B cell (primary cell): Measurements from ENCODE around the gene ATXN7L3B. TPM values are rescaled to one million over a fixed set of nuclear protein-coding genes. Genes with fewer than 3 reads are reported as not detected.

Source experiments
- ATAC-seq: fragments of 200-7000 bp; cut with Tn5 transposase; one replicate; pipeline ENCODE4 v1.10.0; 2021; ENCODE audit warnings: low read depth, mild to moderate bottlenecking, moderate number of reproducible peaks, moderate library complexity
- CTCF ChIA-PET: fragments of 350-600 bp; sonication (Branson Sonifier 250); formaldehyde crosslinking; loops from one replicate; lab custom pipeline; 2021; ENCODE audit warnings: antibody characterized with exemption, inconsistent platforms; lab: Charles Lee
- POLR2A ChIA-PET: fragments of 350-600 bp; sonication (Branson Sonifier 250); formaldehyde crosslinking; loops from one replicate; lab custom pipeline; 2021; ENCODE audit warnings: antibody characterized with exemption; lab: Charles Lee
- DNase-seq: peaks from one replicate; pipeline ENCODE4 v3.0.0; 2013
- H2AFZ ChIP-seq: 2 replicates; pipeline ENCODE4 v1.6.1; 2012; ENCODE audit warnings: mild to moderate bottlenecking, low read depth, low read length; ENCODE audit not compliant: insufficient read depth, poor library complexity, severe bottlenecking
- H3K27ac ChIP-seq, 2 donors: 1 replicate in 1 of 2; 2 replicates in 1 of 2; pipeline ENCODE4 v1.5.1; 2012 to 2013; ENCODE audit warnings: low read length in 2 of 2, mild to moderate bottlenecking in 2 of 2, moderate library complexity in 1 of 2
- H3K27me3 ChIP-seq, 4 experiments: fragments of 200-600 bp in 1 of 4; sonication (generic) in 1 of 4; replicated peaks in 1 of 4; 1 replicate in 2 of 4; 2 replicates in 2 of 4; pipeline versions ENCODE4 v1.6.1 to v1.7.0; 2013 to 2016; ENCODE audit warnings: low read length in 3 of 4, mild to moderate bottlenecking in 2 of 4, mixed read lengths in 1 of 4, moderate library complexity in 1 of 4; ENCODE audit not compliant: insufficient read depth in 4 of 4, control insufficient read depth in 3 of 4; ENCODE audit errors: control extremely low read depth in 1 of 4
- H3K36me3 ChIP-seq, 2 experiments: replicated peaks in 1 of 2; 1 replicate in 1 of 2; 2 replicates in 1 of 2; pipeline versions ENCODE4 v1.6.1 to v1.7.1; 2013; ENCODE audit warnings: low read length in 1 of 2; ENCODE audit not compliant: insufficient read depth in 2 of 2, control insufficient read depth in 1 of 2; ENCODE audit errors: control extremely low read depth in 1 of 2, extremely low read depth in 1 of 2
- H3K4me1 ChIP-seq, 2 donors: fragments of 200-600 bp in 1 of 2; sonication (generic) in 1 of 2; 1 replicate in 1 of 2; 2 replicates in 1 of 2; pipeline versions ENCODE4 v1.5.1 to v1.6.1; 2013 to 2017; ENCODE audit warnings: low read length in 2 of 2; ENCODE audit not compliant: control insufficient read depth in 2 of 2, insufficient read depth in 2 of 2
- H3K4me2 ChIP-seq: replicated peaks from 2 replicates; pipeline ENCODE3; 2012; ENCODE audit warnings: mild to moderate bottlenecking, low read depth, low read length; ENCODE audit not compliant: poor library complexity, severe bottlenecking
- H3K4me3 ChIP-seq, 5 experiments: fragments of 200-600 bp in 1 of 5; sonication (generic) in 1 of 5; 1 replicate in 3 of 5; 2 replicates in 2 of 5; pipeline versions ENCODE4 v1.5.1 to v1.7.0; 2011 to 2016; ENCODE audit warnings: low read length in 4 of 5, mild to moderate bottlenecking in 4 of 5, low read depth in 2 of 5, control low read depth in 1 of 5, moderate library complexity in 1 of 5; ENCODE audit not compliant: insufficient read depth in 1 of 5; ENCODE audit errors: control extremely low read depth in 1 of 5, extremely low read depth in 1 of 5
- H3K79me2 ChIP-seq: fragments of 200-600 bp; sonication (generic); one replicate; pipeline ENCODE4 v1.6.0; 2016; ENCODE audit warnings: low read length; ENCODE audit not compliant: control insufficient read depth, insufficient read depth
- H3K9ac ChIP-seq: fragments of 200-600 bp; sonication (generic); 2 replicates; pipeline ENCODE4 v1.6.1; 2017; ENCODE audit warnings: mild to moderate bottlenecking, low read length, moderate library complexity
- H3K9me3 ChIP-seq, 3 donors: one replicate each; pipeline versions ENCODE4 v1.6.1 to v1.7.1; 2013; ENCODE audit warnings: low read length in 2 of 3; ENCODE audit not compliant: control insufficient read depth in 2 of 3, insufficient read depth in 1 of 3; ENCODE audit errors: control extremely low read depth in 1 of 3
- H4K20me1 ChIP-seq: 2 replicates; pipeline ENCODE4 v1.6.0; 2012; ENCODE audit warnings: mild to moderate bottlenecking, low read length; ENCODE audit not compliant: insufficient read depth, control insufficient read depth, poor library complexity, severe bottlenecking
- H3K27ac Mint-ChIP-seq: one replicate; pipeline ENCODE4 v1.8.0; 2021; ENCODE audit warnings: mixed read lengths
- H3K27me3 Mint-ChIP-seq: one replicate; pipeline ENCODE4 v1.8.0; 2021; ENCODE audit warnings: mixed read lengths
- H3K4me1 Mint-ChIP-seq: one replicate; pipeline ENCODE4 v1.8.0; 2021; ENCODE audit warnings: mixed read lengths
- H3K4me3 Mint-ChIP-seq: one replicate; pipeline ENCODE4 v1.8.0; 2021; ENCODE audit warnings: mixed read lengths
- H3K9me3 Mint-ChIP-seq: one replicate; pipeline ENCODE4 v1.8.0; 2022; ENCODE audit warnings: mixed read lengths; ENCODE audit not compliant: insufficient read depth
- EZH2 ChIP-seq: IDR thresholded peaks from 2 replicates; pipeline ENCODE4 v1.6.1; 2012; ENCODE audit warnings: borderline replicate concordance, low read depth, mild to moderate bottlenecking, moderate library complexity, low read length; ENCODE audit not compliant: insufficient read depth, poor library complexity, severe bottlenecking
- WGBS: methylation state at CpG from one replicate; pipeline ENCODE4 v1.1.5; 2013; ENCODE audit warnings: missing lambda C conversion rate; ENCODE audit not compliant: insufficient coverage; 5-methylcytosine and 5-hydroxymethylcytosine counted together
- intact Hi-C: fragments of 100-400 bp; cut with micrococcal nuclease; formaldehyde crosslinking; loops from one replicate; pipeline ENCODE4 v1.10.0; 2022
- polyA plus RNA-seq: library from polyadenylated mRNA; depleted of rRNA; stranded (reverse); fragments of >200 nt; gene quantifications from 2 replicates; pipeline ENCODE4 v1.2.3, GENCODE V29; 2012
- total RNA-seq, 2 donors: library from RNA; stranded (reverse); fragments of 120-200 nt in 1 of 2; gene quantifications; 1 replicate in 1 of 2; 2 replicates in 1 of 2; pipeline versions ENCODE4 v1.2.3 to v1.2.4, GENCODE V29; 2013 to 2022
- TF ChIP-seq, protein P1 (sequence below): fragments of 200-600 bp; IDR thresholded peaks from one replicate; pipeline ENCODE4 v1.8.0; 2022; ENCODE audit warnings: antibody characterized with exemption, mild to moderate bottlenecking

Gene ATXN7L3B
- total and polyA plus RNA-seq, 2 donors (not counting 1 experiment from before 2014, with no cell fraction given): 15.0 to 38.6 TPM

- no peak overlapping the region for H3K4me2 ChIP-seq
- TF ChIP-seq EZH2: no peak
- no peak overlapping the region for H3K9ac ChIP-seq
- H3K36me3 ChIP-seq: no peaks in the 10 kb centered on the region
- intact Hi-C loops: no loop called here
- no peak overlapping the region for H3K27ac ChIP-seq
- DNase-seq: no peak
- no peaks in the 10 kb centered on the region for H4K20me1 ChIP-seq
- CTCF ChIA-PET: no interaction called here
- H2AFZ ChIP-seq: no peak overlapping the region
- H3K27me3 Mint-ChIP-seq: no peaks in the 10 kb centered on the region
- H3K9me3 ChIP-seq: peaks cover 0 to 11% (median 0%) of the 10 kb centered on the region in 3 donors
- no peak overlapping the region for H3K4me3 ChIP-seq
- POLR2A ChIA-PET: no interaction called here
- no peak for ATAC-seq
- no peaks in the 10 kb centered on the region for H3K79me2 ChIP-seq
- H3K4me1 ChIP-seq: no peaks in the 10 kb centered on the region
- H3K9me3 Mint-ChIP-seq: no peaks in the 10 kb centered on the region
- no peak overlapping the region for H3K27ac Mint-ChIP-seq
- no peaks in the 10 kb centered on the region for H3K4me1 Mint-ChIP-seq
- peaks cover 0 to 5% (median 1%) of the 10 kb centered on the region in 4 experiments for H3K27me3 ChIP-seq
- H3K4me3 Mint-ChIP-seq: no peak overlapping the region
Measured at GRCh38 chr12:74509886-74510285, 27.7 kb upstream of the ATXN7L3B start.

GRCh38 chr12:74514098-74514872 is 23.4 kb upstream of the ATXN7L3B start:
- POLR2A ChIA-PET: no interaction called here
- Histone ChIP-seq H2AFZ (no peak overlapping the region), H3K27ac (no peak overlapping the region), H3K27me3 (peaks cover 0 to 5% (median 1%) of the 10 kb centered on the region in 4 experiments), H3K79me2 (no peaks in the 10 kb centered on the region), H3K9ac (no peak overlapping the region), H4K20me1 (no peaks in the 10 kb centered on the region), H3K9me3 (peaks cover 0 to 7% (median 0%) of the 10 kb centered on the region in 3 donors), H3K4me1 (no peaks in the 10 kb centered on the region), H3K4me2 (no peak overlapping the region), H3K36me3 (no peaks in the 10 kb centered on the region), H3K4me3 (no peak overlapping the region)
- ATAC-seq: no peak
- no peaks in the 10 kb centered on the region for H3K4me1 Mint-ChIP-seq
- H3K27me3 Mint-ChIP-seq: peaks cover 4% of the 10 kb centered on the region
- no peaks in the 10 kb centered on the region for H3K9me3 Mint-ChIP-seq
- DNase-seq: no peak
- 81% methylated on average over 13 of the region's 15 CpGs for WGBS
- intact Hi-C loops: no loop called here
- CTCF ChIA-PET: no interaction called here
- H3K4me3 Mint-ChIP-seq: no peak overlapping the region
- TF ChIP-seq, protein P1, sequence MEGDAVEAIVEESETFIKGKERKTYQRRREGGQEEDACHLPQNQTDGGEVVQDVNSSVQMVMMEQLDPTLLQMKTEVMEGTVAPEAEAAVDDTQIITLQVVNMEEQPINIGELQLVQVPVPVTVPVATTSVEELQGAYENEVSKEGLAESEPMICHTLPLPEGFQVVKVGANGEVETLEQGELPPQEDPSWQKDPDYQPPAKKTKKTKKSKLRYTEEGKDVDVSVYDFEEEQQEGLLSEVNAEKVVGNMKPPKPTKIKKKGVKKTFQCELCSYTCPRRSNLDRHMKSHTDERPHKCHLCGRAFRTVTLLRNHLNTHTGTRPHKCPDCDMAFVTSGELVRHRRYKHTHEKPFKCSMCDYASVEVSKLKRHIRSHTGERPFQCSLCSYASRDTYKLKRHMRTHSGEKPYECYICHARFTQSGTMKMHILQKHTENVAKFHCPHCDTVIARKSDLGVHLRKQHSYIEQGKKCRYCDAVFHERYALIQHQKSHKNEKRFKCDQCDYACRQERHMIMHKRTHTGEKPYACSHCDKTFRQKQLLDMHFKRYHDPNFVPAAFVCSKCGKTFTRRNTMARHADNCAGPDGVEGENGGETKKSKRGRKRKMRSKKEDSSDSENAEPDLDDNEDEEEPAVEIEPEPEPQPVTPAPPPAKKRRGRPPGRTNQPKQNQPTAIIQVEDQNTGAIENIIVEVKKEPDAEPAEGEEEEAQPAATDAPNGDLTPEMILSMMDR: no peak
- no peak for TF ChIP-seq EZH2
- H3K27ac Mint-ChIP-seq: no peak overlapping the region
